ENCODE measurements around the gene PAK2. TPM values are rescaled to one million over a fixed set of nuclear protein-coding genes. Genes with fewer than 3 reads are reported as not detected.

Gene PAK2
- 10 to 100 TPM; 66.6 to 68.4 TPM for total RNA-seq

- peaks cover 12% of the 10 kb centered on the region for H3K36me3 Mint-ChIP-seq (ENCODE audit: low read depth)
- intact Hi-C loops (cut with micrococcal nuclease), result loop anchor here (1.0 to 2.0 kb wide), 5 partner anchors 13 to 202 kb away; partner anchors contain the start of genes CEP19, NCBP2 and PIGX
These were observed at the start of gene PAK2 for GRCh38 chr3:196739671-196740480. Gene PAK2, plus strand, starts transcription at chr3:196739857. Its CDS starts 42,790 bp downstream, at chr3:196782647.

GRCh38 chr3:196689941-196690660, 49.6 kb upstream of the PAK2 start:
- Mint-ChIP-seq H3K4me1 (ENCODE audit: low read depth) (peaks cover 1% of the 10 kb centered on the region), H3K36me3 (ENCODE audit: low read depth) (no peaks in the 10 kb centered on the region), H3K27me3 (ENCODE audit: low read depth) (no peaks in the 10 kb centered on the region), H3K27ac (no peak overlapping the region), H3K4me3 (no peak overlapping the region), H3K9me3 (no peaks in the 10 kb centered on the region)
- intact Hi-C loops (cut with micrococcal nuclease), result no loop called here
- CTCF ChIA-PET, result interaction anchor here (11.4 kb wide), 1 partner anchor 80 kb away, joined by 265 read pairs; no protein-coding TSS in a partner anchor
- DNase-seq, result no peak

More at GRCh38 chr3:196739671-196740480, at the start of gene PAK2:
- peak; percentile 90 for DNase-seq
- H3K4me3 Mint-ChIP-seq, result peak within 1 kb of the TSS; percentile 100
- peaks cover 18% of the 10 kb centered on the region for H3K4me1 Mint-ChIP-seq (ENCODE audit: low read depth)
- H3K9me3 Mint-ChIP-seq, result no peaks in the 10 kb centered on the region
- no peaks in the 10 kb centered on the region for H3K27me3 Mint-ChIP-seq (ENCODE audit: low read depth)
- CTCF ChIA-PET, result interaction anchor here (1.2 to 1.4 kb wide), 4 partner anchors 28 to 211 kb away, joined by 3 to 5 read pairs (median 4); partner anchors contain the start of genes CEP19 and PIGX
- peak within 1 kb of the TSS; percentile 98 for H3K27ac Mint-ChIP-seq

GRCh38 chr3:196691386-196691785, 48.3 kb upstream of the PAK2 start:
- H3K4me1 Mint-ChIP-seq (ENCODE audit: low read depth), result no peaks in the 10 kb centered on the region
- intact Hi-C loops (cut with micrococcal nuclease), result no loop called here

GRCh38 chr3:196694202-196694638, 45.4 kb upstream of the PAK2 start:
- Mint-ChIP-seq H3K4me1 (ENCODE audit: low read depth) (no peaks in the 10 kb centered on the region), H3K9me3 (no peaks in the 10 kb centered on the region), H3K4me3 (no peak overlapping the region), H3K27me3 (ENCODE audit: low read depth) (no peaks in the 10 kb centered on the region), H3K36me3 (ENCODE audit: low read depth) (no peaks in the 10 kb centered on the region), H3K27ac (no peak overlapping the region)
- CTCF ChIA-PET, result interaction anchor here (1.6 to 11.4 kb wide), 2 partner anchors 10 to 85 kb away, joined by 7 to 265 read pairs; no protein-coding TSS in a partner anchor
- intact Hi-C loops (cut with micrococcal nuclease), result loop anchor here (2.0 kb wide), 1 partner anchor 157 kb away; no protein-coding TSS in a partner anchor
- no peak for DNase-seq

More at GRCh38 chr3:196691386-196691785, 48.3 kb upstream of the PAK2 start:
- no peak for DNase-seq
- CTCF ChIA-PET, result interaction anchor here (0.7 to 11.4 kb wide), 3 partner anchors 14 to 686 kb away, joined by 4 to 265 read pairs (median 8); no protein-coding TSS in a partner anchor
- H3K36me3 Mint-ChIP-seq (ENCODE audit: low read depth), result no peaks in the 10 kb centered on the region
- H3K27me3 Mint-ChIP-seq (ENCODE audit: low read depth), result no peaks in the 10 kb centered on the region
- no peak overlapping the region for H3K27ac Mint-ChIP-seq
- H3K4me3 Mint-ChIP-seq, result no peak overlapping the region
- H3K9me3 Mint-ChIP-seq, result no peaks in the 10 kb centered on the region

GRCh38 chr3:196694941-196695848, 44.5 kb upstream of the PAK2 start:
- CTCF ChIA-PET, result interaction anchor here (1.6 kb wide), 1 partner anchor 9 kb away, joined by 5 read pairs; no protein-coding TSS in a partner anchor
- Mint-ChIP-seq H3K9me3 (no peaks in the 10 kb centered on the region), H3K27ac (no peak overlapping the region), H3K27me3 (ENCODE audit: low read depth) (no peaks in the 10 kb centered on the region), H3K36me3 (ENCODE audit: low read depth) (no peaks in the 10 kb centered on the region), H3K4me1 (ENCODE audit: low read depth) (no peaks in the 10 kb centered on the region), H3K4me3 (no peak overlapping the region)
- intact Hi-C loops (cut with micrococcal nuclease), result loop anchor here (2.0 kb wide), 1 partner anchor 158 kb away; no protein-coding TSS in a partner anchor
- no peak for DNase-seq

GRCh38 chr3:196695849-196696226, 43.8 kb upstream of the PAK2 start:
- Mint-ChIP-seq H3K36me3 (ENCODE audit: low read depth) (no peaks in the 10 kb centered on the region), H3K9me3 (no peaks in the 10 kb centered on the region), H3K27ac (no peak overlapping the region), H3K4me1 (ENCODE audit: low read depth) (no peaks in the 10 kb centered on the region), H3K4me3 (no peak overlapping the region), H3K27me3 (ENCODE audit: low read depth) (no peaks in the 10 kb centered on the region)
- no peak for DNase-seq
- intact Hi-C loops (cut with micrococcal nuclease), result loop anchor here (2.0 kb wide), 1 partner anchor 159 kb away; no protein-coding TSS in a partner anchor
- CTCF ChIA-PET, result interaction anchor here (0.9 to 1.6 kb wide), 2 partner anchors 10 to 87 kb away, joined by 4 to 5 read pairs; no protein-coding TSS in a partner anchor

- CTCF ChIA-PET, result interaction anchor here (0.6 to 1.6 kb wide), 3 partner anchors 9 to 327 kb away, joined by 4 to 5 read pairs (median 4); no protein-coding TSS in a partner anchor
- H3K4me3 Mint-ChIP-seq, result no peak overlapping the region
- H3K27ac Mint-ChIP-seq, result no peak overlapping the region
These were observed 42.4 kb upstream of the PAK2 start for GRCh38 chr3:196697270-196697669.

GRCh38 chr3:196699749-196700148, 39.9 kb upstream of the PAK2 start:
- no peak overlapping the region for H3K4me3 Mint-ChIP-seq
- intact Hi-C loops (cut with micrococcal nuclease), result no loop called here
- no peaks in the 10 kb centered on the region for H3K27me3 Mint-ChIP-seq (ENCODE audit: low read depth)
- H3K4me1 Mint-ChIP-seq (ENCODE audit: low read depth), result no peaks in the 10 kb centered on the region
- no peak overlapping the region for H3K27ac Mint-ChIP-seq
- no peak for DNase-seq
- H3K9me3 Mint-ChIP-seq, result no peaks in the 10 kb centered on the region
- no peaks in the 10 kb centered on the region for H3K36me3 Mint-ChIP-seq (ENCODE audit: low read depth)
- CTCF ChIA-PET, result interaction anchor here (0.6 kb wide), 1 partner anchor 12 kb away, joined by 3 read pairs; no protein-coding TSS in a partner anchor

More at GRCh38 chr3:196697270-196697669, 42.4 kb upstream of the PAK2 start:
- intact Hi-C loops (cut with micrococcal nuclease), result no loop called here
- no peak for DNase-seq
- no peaks in the 10 kb centered on the region for H3K9me3 Mint-ChIP-seq
- H3K36me3 Mint-ChIP-seq (ENCODE audit: low read depth), result no peaks in the 10 kb centered on the region
- no peaks in the 10 kb centered on the region for H3K4me1 Mint-ChIP-seq (ENCODE audit: low read depth)
- H3K27me3 Mint-ChIP-seq (ENCODE audit: low read depth), result no peaks in the 10 kb centered on the region

GRCh38 chr3:196700801-196701200, 38.9 kb upstream of the PAK2 start:
- no peaks in the 10 kb centered on the region for H3K27me3 Mint-ChIP-seq (ENCODE audit: low read depth)

GRCh38 chr3:196706327-196706726, 33.3 kb upstream of the PAK2 start:
- DNase-seq, result no peak
- H3K36me3 Mint-ChIP-seq (ENCODE audit: low read depth), result no peaks in the 10 kb centered on the region
- no peak overlapping the region for H3K27ac Mint-ChIP-seq
- peaks cover 11% of the 10 kb centered on the region for H3K4me1 Mint-ChIP-seq (ENCODE audit: low read depth)
- H3K4me3 Mint-ChIP-seq, result no peak overlapping the region
- no peaks in the 10 kb centered on the region for H3K27me3 Mint-ChIP-seq (ENCODE audit: low read depth)
- CTCF ChIA-PET, result interaction anchor here (0.6 to 0.8 kb wide), 2 partner anchors 9 to 184 kb away, joined by 3 to 4 read pairs; no protein-coding TSS in a partner anchor
- no peaks in the 10 kb centered on the region for H3K9me3 Mint-ChIP-seq
- intact Hi-C loops (cut with micrococcal nuclease), result no loop called here

More at GRCh38 chr3:196700801-196701200, 38.9 kb upstream of the PAK2 start:
- Mint-ChIP-seq H3K4me1 (ENCODE audit: low read depth) (no peaks in the 10 kb centered on the region), H3K9me3 (no peaks in the 10 kb centered on the region), H3K36me3 (ENCODE audit: low read depth) (no peaks in the 10 kb centered on the region), H3K4me3 (no peak overlapping the region), H3K27ac (no peak overlapping the region)
- CTCF ChIA-PET, result no interaction called here
- no peak for DNase-seq
- intact Hi-C loops (cut with micrococcal nuclease), result no loop called here

GRCh38 chr3:196706731-196707130, 32.9 kb upstream of the PAK2 start:
- Mint-ChIP-seq H3K27ac (no peak overlapping the region), H3K4me3 (no peak overlapping the region), H3K9me3 (no peaks in the 10 kb centered on the region), H3K4me1 (ENCODE audit: low read depth) (peaks cover 15% of the 10 kb centered on the region), H3K27me3 (ENCODE audit: low read depth) (no peaks in the 10 kb centered on the region), H3K36me3 (ENCODE audit: low read depth) (no peaks in the 10 kb centered on the region)
- DNase-seq, result no peak
- intact Hi-C loops (cut with micrococcal nuclease), result no loop called here
- CTCF ChIA-PET, result interaction anchor here (0.8 kb wide), 1 partner anchor 10 kb away, joined by 4 read pairs; no protein-coding TSS in a partner anchor

Measured in activated naive CD4-positive, alpha-beta T cell treated with anti-CD3 and anti-CD28 coated beads for 36 hours (primary cell).